Fibroblast of the aortic adventitia (primary cell): ENCODE measurements around the gene ATRNL1. TPM values are rescaled to one million over a fixed set of nuclear protein-coding genes. Genes with fewer than 3 reads are reported as not detected.

Source experiments
- DNase-seq: peaks from one replicate; pipeline ENCODE4 v3.0.0-alpha.2; 2010; ENCODE audit warnings: low read depth
- H3K4me3 ChIP-seq: 2 replicates; pipeline ENCODE4 v1.5.1; 2011; ENCODE audit warnings: low read depth, mild to moderate bottlenecking, control low read depth, low read length, moderate library complexity
- CTCF ChIP-seq: IDR thresholded peaks from 2 replicates; pipeline ENCODE4 v1.5.1; 2011; ENCODE audit warnings: mild to moderate bottlenecking, low read length, control low read depth, inconsistent platforms; ENCODE audit not compliant: insufficient read depth
- total RNA-seq: library from RNA; depleted of rRNA; stranded (reverse); fragments of >200 nt; gene quantifications from 2 replicates; pipeline ENCODE4 v1.2.3, GENCODE V29; 2012; ENCODE audit warnings: low replicate concordance

The ATRNL1 gene
- total RNA-seq, 1 donor: 1.9 TPM

- no peak for TF ChIP-seq CTCF
- no peak overlapping the region for H3K4me3 ChIP-seq
- DNase-seq: peak; percentile 53
These were observed 828.6 kb downstream of the ATRNL1 start for GRCh38 chr10:115921795-115922194.

- H3K4me3 ChIP-seq: no peak overlapping the region
- no peak for DNase-seq
- TF ChIP-seq CTCF: no peak
These were observed 838.1 kb downstream of the ATRNL1 start for GRCh38 chr10:115931309-115931708.

- no peak for TF ChIP-seq CTCF
- DNase-seq: no peak
- H3K4me3 ChIP-seq: no peak overlapping the region
These were observed 838.9 kb downstream of the ATRNL1 start for GRCh38 chr10:115932099-115932498.

- DNase-seq: no peak
- TF ChIP-seq CTCF: no peak
- no peak overlapping the region for H3K4me3 ChIP-seq
These were observed 839.9 kb downstream of the ATRNL1 start for GRCh38 chr10:115933098-115933497.

- TF ChIP-seq CTCF: no peak
- no peak overlapping the region for H3K4me3 ChIP-seq
- no peak for DNase-seq
These were observed 842.6 kb downstream of the ATRNL1 start for GRCh38 chr10:115935731-115936130.

- no peak overlapping the region for H3K4me3 ChIP-seq
- peak; percentile 42 for DNase-seq
- TF ChIP-seq CTCF: no peak
These were observed 844.0 kb downstream of the ATRNL1 start for GRCh38 chr10:115936926-115937767.

- no peak overlapping the region for H3K4me3 ChIP-seq
- no peak for DNase-seq
- no peak for TF ChIP-seq CTCF
These were observed 844.5 kb downstream of the ATRNL1 start for GRCh38 chr10:115937768-115938056.
